Osteocyte (in vitro differentiated cells): ENCODE results near the gene TTLL11. TPM values are rescaled to one million over a fixed set of nuclear protein-coding genes. Genes with fewer than 3 reads are reported as not detected.

Experiments used
- DNase-seq: peaks from one replicate; pipeline ENCODE4 v3.0.0; 2021; ENCODE audit warnings: mixed read lengths; ENCODE audit not compliant: unreplicated experiment; ENCODE audit errors: extremely low spot score
- H3K27ac Mint-ChIP-seq: one replicate; pipeline ENCODE4 v1.8.0; 2021; ENCODE audit warnings: mild to moderate bottlenecking, mixed read lengths; ENCODE audit not compliant: unreplicated experiment
- H3K27me3 Mint-ChIP-seq: one replicate; pipeline ENCODE4 v1.8.0; 2021; ENCODE audit warnings: mixed read lengths; ENCODE audit not compliant: unreplicated experiment
- H3K36me3 Mint-ChIP-seq: one replicate; pipeline ENCODE4 v1.8.0; 2021; ENCODE audit warnings: mixed read lengths; ENCODE audit not compliant: unreplicated experiment
- H3K4me1 Mint-ChIP-seq: one replicate; pipeline ENCODE4 v1.8.0; 2021; ENCODE audit warnings: mixed read lengths; ENCODE audit not compliant: unreplicated experiment
- H3K4me3 Mint-ChIP-seq: one replicate; pipeline ENCODE4 v1.8.0; 2021; ENCODE audit warnings: mild to moderate bottlenecking, moderate library complexity, mixed read lengths; ENCODE audit not compliant: unreplicated experiment
- H3K9me3 Mint-ChIP-seq: one replicate; pipeline ENCODE4 v1.8.0; 2021; ENCODE audit warnings: mixed read lengths; ENCODE audit not compliant: unreplicated experiment
- CTCF ChIP-seq: fragments of 200-600 bp; sonication (generic); IDR thresholded peaks from 2 replicates; pipeline ENCODE4 v1.5.0; 2021; ENCODE audit warnings: antibody characterized with exemption, mild to moderate bottlenecking, moderate library complexity
- total RNA-seq: library from RNA; stranded (reverse); gene quantifications from 2 replicates; pipeline ENCODE4 v1.2.1, GENCODE V29; 2021

TTLL11 gene
- total RNA-seq, 1 donor from 2014 or later: 6.0 TPM

GRCh38 chr9:121844098-121844497 is 249.0 kb downstream of the TTLL11 start:
- Mint-ChIP-seq H3K36me3 (peaks cover 15% of the 10 kb centered on the region), H3K9me3 (peaks cover 19% of the 10 kb centered on the region), H3K27ac (no peak overlapping the region), H3K4me3 (no peak overlapping the region), H3K4me1 (peaks cover 14% of the 10 kb centered on the region), H3K27me3 (no peaks in the 10 kb centered on the region)
- DNase-seq: peak; percentile 6
- no peak for TF ChIP-seq CTCF

GRCh38 chr9:121842612-121842978 is 250.5 kb downstream of the TTLL11 start:
- no peak overlapping the region for H3K27ac Mint-ChIP-seq
- H3K9me3 Mint-ChIP-seq: peaks cover 13% of the 10 kb centered on the region
- peaks cover 10% of the 10 kb centered on the region for H3K36me3 Mint-ChIP-seq
- no peak overlapping the region for H3K4me3 Mint-ChIP-seq
- DNase-seq: no peak
- no peaks in the 10 kb centered on the region for H3K27me3 Mint-ChIP-seq
- no peak for TF ChIP-seq CTCF
- peaks cover 14% of the 10 kb centered on the region for H3K4me1 Mint-ChIP-seq

GRCh38 chr9:121841771-121842611 is 251.1 kb downstream of the TTLL11 start:
- no peak overlapping the region for H3K27ac Mint-ChIP-seq
- peak; percentile 30 for DNase-seq

GRCh38 chr9:121840838-121841760 is 252.0 kb downstream of the TTLL11 start:
- H3K4me1 Mint-ChIP-seq: peaks cover 14% of the 10 kb centered on the region
- H3K36me3 Mint-ChIP-seq: peaks cover 10% of the 10 kb centered on the region
- H3K27ac Mint-ChIP-seq: no peak overlapping the region
- H3K9me3 Mint-ChIP-seq: peaks cover 13% of the 10 kb centered on the region
- H3K27me3 Mint-ChIP-seq: no peaks in the 10 kb centered on the region
- H3K4me3 Mint-ChIP-seq: no peak overlapping the region
- TF ChIP-seq CTCF: no peak
- DNase-seq: peak; percentile 64

More at GRCh38 chr9:121841771-121842611, 251.1 kb downstream of the TTLL11 start:
- Mint-ChIP-seq H3K9me3 (peaks cover 13% of the 10 kb centered on the region), H3K4me3 (no peak overlapping the region), H3K4me1 (peaks cover 14% of the 10 kb centered on the region), H3K27me3 (no peaks in the 10 kb centered on the region), H3K36me3 (peaks cover 10% of the 10 kb centered on the region)
- no peak for TF ChIP-seq CTCF
